HCT116 (cell line): ENCODE results near the gene AP1B1. TPM values are rescaled to one million over a fixed set of nuclear protein-coding genes. Genes with fewer than 3 reads are reported as not detected.
A peak's percentile ranks its signal among the peaks of the same experiment; 100 is the strongest.

Experiments
- ATAC-seq: fragments of 200-7000 bp; cut with Tn5 transposase; 2 replicates; pipeline ENCODE4 v1.9.1; 2020; ENCODE audit warnings: mild to moderate bottlenecking, moderate library complexity
- BruUV-seq: library from RNA; stranded (reverse); fragments of 400-500 nt; replicated peaks from 2 replicates; lab custom pipeline; 2021; lab: Mats Ljungman, UMichigan
- CTCF ChIA-PET: fragments of 300-600 bp; sonication (Branson Sonifier 250); formaldehyde crosslinking; loops from one replicate; lab custom pipeline; 2021; ENCODE audit warnings: antibody characterized with exemption; lab: Charles Lee
- POLR2A ChIA-PET: fragments of 300-600, 350-600 bp; sonication (Branson Sonifier 250); formaldehyde crosslinking; loops from one replicate; lab custom pipeline; 2021; ENCODE audit warnings: antibody characterized with exemption; lab: Charles Lee
- RAD21 ChIA-PET, 2 experiments: fragments of 300-600 bp; sonication (Branson Sonifier 250); formaldehyde crosslinking; loops; one replicate each; lab custom pipeline; 2023; ENCODE audit warnings: low total read pairs in 2 of 2; ENCODE audit not compliant: uncharacterized antibody in 2 of 2, unreplicated experiment in 2 of 2, low non-redundant PET in 1 of 2; lab: Charles Lee
- DNase-seq: peaks from one replicate; pipeline ENCODE4 v3.0.0-alpha.2; 2010; ENCODE audit warnings: low read depth, low spot score
- H2AFZ ChIP-seq: fragments of 200-600 bp; shearing (Covaris generic), sonication (generic); 2 replicates; pipeline ENCODE4 v1.6.1; 2017; ENCODE audit warnings: low read depth, mixed run types, mixed read lengths, antibody characterized with exemption, low read length; ENCODE audit not compliant: poor library complexity, severe bottlenecking
- H3K27ac ChIP-seq: 2 replicates; pipeline ENCODE4 v1.5.1; 2012; ENCODE audit warnings: low read depth, low read length
- H3K27me3 ChIP-seq: fragments of 200-600 bp; sonication (generic); 2 replicates; pipeline ENCODE4 v1.6.1; 2016; ENCODE audit warnings: mixed run types, low read length, mixed read lengths; ENCODE audit not compliant: insufficient read depth
- H3K36me3 ChIP-seq, 2 experiments: fragments of 200-500 bp in 1 of 2; fragments of 200-600 bp in 1 of 2; sonication (Bioruptor generic) in 1 of 2; sonication (generic) in 1 of 2; 2 replicates each; pipeline versions ENCODE4 v1.5.1 to v1.6.1; 2014 to 2016; ENCODE audit warnings: low read length in 2 of 2, inconsistent platforms in 1 of 2, mixed read lengths in 1 of 2, mixed run types in 1 of 2; ENCODE audit not compliant: insufficient read depth in 2 of 2, control insufficient read depth in 1 of 2
- H3K4me1 ChIP-seq, 2 experiments: fragments of 200-600 bp in 1 of 2; sonication (generic) in 1 of 2; 2 replicates each; pipeline versions ENCODE4 v1.5.1 to v1.6.1; 2012 to 2017; ENCODE audit warnings: low read length in 2 of 2, inconsistent platforms in 1 of 2, mild to moderate bottlenecking in 1 of 2, mixed read lengths in 1 of 2, mixed run types in 1 of 2, moderate library complexity in 1 of 2; ENCODE audit not compliant: insufficient read depth in 2 of 2, control insufficient read depth in 1 of 2
- H3K4me2 ChIP-seq: fragments of 200-600 bp; sonication (generic); 2 replicates; pipeline ENCODE4 v1.6.1; 2017; ENCODE audit warnings: mixed run types, low read length, mixed read lengths
- H3K4me3 ChIP-seq, 2 experiments: fragments of 200-600 bp in 1 of 2; sonication (generic) in 1 of 2; replicated peaks in 1 of 2; 2 replicates each; pipeline ENCODE4 v1.5.1; 2011 to 2016; ENCODE audit warnings: low read length in 2 of 2, control low read depth in 1 of 2, low read depth in 1 of 2, mild to moderate bottlenecking in 1 of 2, mixed read lengths in 1 of 2, mixed run types in 1 of 2
- H3K79me2 ChIP-seq: fragments of 200-600 bp; sonication (generic); 2 replicates; pipeline ENCODE4 v1.6.1; 2017; ENCODE audit warnings: mild to moderate bottlenecking, mixed run types, low read length, moderate library complexity, mixed read lengths; ENCODE audit not compliant: insufficient read depth
- H3K9ac ChIP-seq: fragments of 200-600 bp; sonication (generic); 2 replicates; pipeline ENCODE4 v1.6.1; 2016; ENCODE audit warnings: low read length, mixed read lengths
- H3K9me2 ChIP-seq: fragments of 200-600 bp; sonication (generic), shearing (Covaris generic); 2 replicates; pipeline ENCODE4 v1.6.1; 2017; ENCODE audit warnings: mixed run types, mild to moderate bottlenecking, moderate library complexity; ENCODE audit not compliant: insufficient read depth
- H3K9me3 ChIP-seq, 2 experiments: fragments of 200-500 bp in 1 of 2; fragments of 200-600 bp in 1 of 2; sonication (Bioruptor generic) in 1 of 2; sonication (generic) in 1 of 2; 2 replicates each; pipeline ENCODE4 v1.6.1; 2014 to 2017; ENCODE audit warnings: low read length in 2 of 2, mixed read lengths in 2 of 2, inconsistent platforms in 1 of 2, low read depth in 1 of 2, mild to moderate bottlenecking in 1 of 2, mixed run types in 1 of 2, moderate library complexity in 1 of 2; ENCODE audit not compliant: control insufficient read depth in 1 of 2, insufficient read depth in 1 of 2
- H4K20me1 ChIP-seq: fragments of 200-600 bp; sonication (generic), shearing (Covaris generic); 2 replicates; pipeline ENCODE4 v1.6.1; 2017; ENCODE audit warnings: mixed run types, mild to moderate bottlenecking, moderate library complexity; ENCODE audit not compliant: insufficient read depth
- REST ChIP-seq: IDR thresholded peaks from 2 replicates; pipeline ENCODE4 v1.6.1; 2012; ENCODE audit warnings: low read depth
- intact Hi-C: fragments of 100-400 bp; cut with micrococcal nuclease; formaldehyde crosslinking; loops from 2 replicates; pipeline ENCODE4 v1.10.0; 2022
- total RNA-seq: library from RNA; stranded (reverse); gene quantifications from one replicate; pipeline ENCODE4 v1.2.1, GENCODE V29; 2021; ENCODE audit not compliant: unreplicated experiment
- TF ChIP-seq, protein P1 (sequence below), 3 experiments: fragments of 200-600 bp in 1 of 3; sonication (generic) in 1 of 3; IDR thresholded peaks in 2 of 3; conservative IDR thresholded peaks in 1 of 3; 2 replicates each; pipeline ENCODE4 v1.5.1; 2012 to 2017; ENCODE audit warnings: low read depth in 2 of 3, low read length in 2 of 3, antibody characterized with exemption in 1 of 3, borderline replicate concordance in 1 of 3, control low read depth in 1 of 3, mild to moderate bottlenecking in 1 of 3, mixed read lengths in 1 of 3, mixed run types in 1 of 3, moderate library complexity in 1 of 3; ENCODE audit not compliant: insufficient read depth in 1 of 3

Gene AP1B1
- total RNA-seq, 1 experiment from 2014 or later = 60.4 TPM

DNA sequence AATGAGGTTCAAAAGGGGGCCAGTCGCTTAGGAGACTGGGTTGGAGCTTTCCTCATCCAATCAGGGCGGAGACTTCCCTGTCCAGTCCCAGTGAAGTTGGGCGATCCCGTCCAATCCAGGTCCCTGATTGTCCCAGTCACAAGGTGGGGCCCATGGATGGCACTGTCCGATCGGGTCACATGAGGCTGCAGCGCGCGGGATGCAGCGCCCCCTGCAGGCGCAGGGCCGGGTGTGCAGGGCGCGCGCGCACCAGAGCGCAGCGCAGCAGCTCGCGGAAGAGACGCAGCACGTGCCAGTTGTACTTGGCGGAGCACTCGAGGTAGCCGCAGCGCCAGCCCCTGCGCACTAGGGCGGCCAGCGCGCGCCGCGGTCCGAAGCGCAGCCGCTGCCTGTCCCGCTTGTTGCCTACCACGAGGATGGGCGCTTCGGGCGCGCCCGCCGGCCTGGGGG, 75.2 kb downstream of the AP1B1 start:
- intact Hi-C loops = no loop called here
- ChIA-PET CTCF (interaction anchor here (1.1 kb wide), 1 partner anchor 12 kb away, joined by 7 read pairs; no protein-coding TSS in a partner anchor), POLR2A (no interaction called here), RAD21 (no interaction called here)
- DNase-seq = peak; percentile 34
- H3K9me3 ChIP-seq = no peaks in the 10 kb centered on the region
- H2AFZ ChIP-seq = no peak overlapping the region
- H3K79me2 ChIP-seq = no peaks in the 10 kb centered on the region; the same call in 1 of the 2 replicates
- peaks cover 22 to 37% of the 10 kb centered on the region in 2 experiments for H3K4me1 ChIP-seq
- H3K27ac ChIP-seq = no peak overlapping the region
- H3K27me3 ChIP-seq = no peaks in the 10 kb centered on the region
- peak; percentile 42 for ATAC-seq
- BruUV-seq = no TSS peak
- H3K9me2 ChIP-seq = no peaks in the 10 kb centered on the region
- no peak overlapping the region for H3K4me3 ChIP-seq
- no peaks in the 10 kb centered on the region for H3K36me3 ChIP-seq
- H3K4me2 ChIP-seq = no peak overlapping the region
- TF ChIP-seq, protein P1, sequence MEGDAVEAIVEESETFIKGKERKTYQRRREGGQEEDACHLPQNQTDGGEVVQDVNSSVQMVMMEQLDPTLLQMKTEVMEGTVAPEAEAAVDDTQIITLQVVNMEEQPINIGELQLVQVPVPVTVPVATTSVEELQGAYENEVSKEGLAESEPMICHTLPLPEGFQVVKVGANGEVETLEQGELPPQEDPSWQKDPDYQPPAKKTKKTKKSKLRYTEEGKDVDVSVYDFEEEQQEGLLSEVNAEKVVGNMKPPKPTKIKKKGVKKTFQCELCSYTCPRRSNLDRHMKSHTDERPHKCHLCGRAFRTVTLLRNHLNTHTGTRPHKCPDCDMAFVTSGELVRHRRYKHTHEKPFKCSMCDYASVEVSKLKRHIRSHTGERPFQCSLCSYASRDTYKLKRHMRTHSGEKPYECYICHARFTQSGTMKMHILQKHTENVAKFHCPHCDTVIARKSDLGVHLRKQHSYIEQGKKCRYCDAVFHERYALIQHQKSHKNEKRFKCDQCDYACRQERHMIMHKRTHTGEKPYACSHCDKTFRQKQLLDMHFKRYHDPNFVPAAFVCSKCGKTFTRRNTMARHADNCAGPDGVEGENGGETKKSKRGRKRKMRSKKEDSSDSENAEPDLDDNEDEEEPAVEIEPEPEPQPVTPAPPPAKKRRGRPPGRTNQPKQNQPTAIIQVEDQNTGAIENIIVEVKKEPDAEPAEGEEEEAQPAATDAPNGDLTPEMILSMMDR (IDR thresholded peaks at IDR 0.05 in 2 of 3, conservative IDR thresholded peaks at IDR 0.05 in 1 of 3; ENCODE audit: borderline replicate concordance in 1 of 3, insufficient read depth in 1 of 3, low read depth in 2 of 3, low read length in 2 of 3) = peak in 2 of 3 experiments; percentile 74 to 89; a peak in 4 of 6 replicates
- TF ChIP-seq REST = no peak
- no peak overlapping the region for H3K9ac ChIP-seq
- H4K20me1 ChIP-seq = no peaks in the 10 kb centered on the region
